ENCODE results near the gene STARD10.

STARD10 gene

GRCh38 chr11:72721689-72722049, 72.2 kb downstream of the STARD10 start:
- peak; percentile 30 for DNase-seq

GRCh38 chr11:72721276-72721675, 72.6 kb downstream of the STARD10 start:
- no peak for DNase-seq

- peak; percentile 10 for DNase-seq
Observed at GRCh38 chr11:72720784-72721183, 73.1 kb downstream of the STARD10 start.

GRCh38 chr11:72720047-72720446, 73.8 kb downstream of the STARD10 start:
- no peak for DNase-seq

GRCh38 chr11:72719551-72719950, 74.3 kb downstream of the STARD10 start:
- no peak for DNase-seq

- no peak for DNase-seq
Observed at GRCh38 chr11:72719144-72719543, 74.7 kb downstream of the STARD10 start.

- no peak for DNase-seq
Observed at GRCh38 chr11:72718101-72718501, 75.7 kb downstream of the STARD10 start.

GRCh38 chr11:72716788-72717435, 76.9 kb downstream of the STARD10 start:
- DNase-seq = no peak

GRCh38 chr11:72716290-72716689, 77.6 kb downstream of the STARD10 start:
- DNase-seq = no peak

GRCh38 chr11:72712841-72713240, 81.0 kb downstream of the STARD10 start:
- no peak for DNase-seq

- DNase-seq = no peak
Observed at GRCh38 chr11:72712168-72712751, 81.6 kb downstream of the STARD10 start.

- no peak for DNase-seq
Observed at GRCh38 chr11:72711141-72711540, 82.7 kb downstream of the STARD10 start.

GRCh38 chr11:72710278-72710677, 83.6 kb downstream of the STARD10 start:
- DNase-seq = no peak

- no peak for DNase-seq
Observed at GRCh38 chr11:72709478-72710238, 84.2 kb downstream of the STARD10 start.

GRCh38 chr11:72707032-72707431, 86.8 kb downstream of the STARD10 start:
- no peak for DNase-seq

GRCh38 chr11:72706579-72706978, 87.3 kb downstream of the STARD10 start:
- DNase-seq = no peak

GRCh38 chr11:72705442-72706365, 88.1 kb downstream of the STARD10 start:
- DNase-seq = no peak

GRCh38 chr11:72704783-72705265, 89.0 kb downstream of the STARD10 start:
- no peak for DNase-seq
